Nephron progenitor cell (in vitro differentiated cells): ENCODE measurements around the gene TMPRSS13.

Experiments
- DNase-seq: peaks from one replicate; pipeline ENCODE4 v3.0.0; 2021
- H3K27ac Mint-ChIP-seq: 2 replicates; pipeline ENCODE4 v1.8.0; 2021; ENCODE audit warnings: mild to moderate bottlenecking, moderate library complexity, mixed read lengths
- H3K27me3 Mint-ChIP-seq: 2 replicates; pipeline ENCODE4 v1.8.0; 2021; ENCODE audit warnings: mild to moderate bottlenecking, low read depth, mixed read lengths; ENCODE audit not compliant: poor library complexity
- H3K36me3 Mint-ChIP-seq: 2 replicates; pipeline ENCODE4 v1.8.0; 2021; ENCODE audit warnings: low read depth, mixed read lengths
- H3K4me1 Mint-ChIP-seq: 2 replicates; pipeline ENCODE4 v1.8.0; 2021; ENCODE audit warnings: mixed read lengths
- H3K4me3 Mint-ChIP-seq: 2 replicates; pipeline ENCODE4 v1.8.0; 2021; ENCODE audit warnings: mild to moderate bottlenecking, moderate library complexity, mixed read lengths
- H3K9me3 Mint-ChIP-seq: 2 replicates; pipeline ENCODE4 v1.8.0; 2021; ENCODE audit warnings: mild to moderate bottlenecking, moderate library complexity, mixed read lengths
- CTCF ChIP-seq: fragments of 200-600 bp; sonication (generic); IDR thresholded peaks from 2 replicates; pipeline ENCODE4 v1.5.0; 2021; ENCODE audit warnings: antibody characterized with exemption

TMPRSS13 gene

DNA sequence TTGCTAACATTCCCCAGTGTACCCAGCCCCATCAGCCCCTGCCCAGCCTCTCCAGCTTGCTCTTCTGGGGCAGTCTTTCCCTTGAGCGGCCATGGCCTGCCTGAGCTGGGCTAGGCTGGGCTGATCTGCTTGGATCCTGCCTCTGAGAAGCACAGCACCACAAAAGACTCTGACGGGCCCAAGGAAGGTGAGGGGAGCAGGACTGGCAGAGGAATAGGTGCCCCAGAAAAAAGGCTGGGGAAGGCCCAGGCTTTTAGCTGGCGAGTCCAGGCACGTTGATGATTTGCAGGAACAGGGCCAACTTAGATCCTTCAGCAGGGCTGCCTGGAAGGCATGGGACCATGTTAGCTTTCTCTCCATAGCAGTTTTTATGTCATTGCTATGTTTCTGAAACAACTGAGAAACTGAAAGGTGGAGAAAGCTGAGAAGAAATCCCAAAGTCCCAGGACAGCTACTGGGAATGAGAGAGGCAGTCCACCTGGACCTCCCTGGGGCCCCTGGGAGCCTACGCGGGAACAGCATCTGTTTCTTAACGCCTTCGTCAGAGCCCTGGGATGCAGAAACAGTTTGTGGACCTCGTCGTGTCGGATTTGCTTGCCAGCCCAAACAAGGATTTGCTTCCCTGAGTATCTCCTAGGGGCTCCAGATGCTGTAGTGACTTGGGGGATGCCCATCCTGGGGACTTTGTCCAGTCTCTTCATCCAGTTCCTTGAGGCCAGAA lies 28.3 kb downstream of the TMPRSS13 start:
- DNase-seq: no peak
- H3K4me1 Mint-ChIP-seq: no peaks in the 10 kb centered on the region
- no peak overlapping the region for H3K27ac Mint-ChIP-seq
- H3K4me3 Mint-ChIP-seq: no peak overlapping the region
- H3K27me3 Mint-ChIP-seq: peaks cover 40% of the 10 kb centered on the region
- H3K9me3 Mint-ChIP-seq: no peaks in the 10 kb centered on the region
- no peak for TF ChIP-seq CTCF
- no peaks in the 10 kb centered on the region for H3K36me3 Mint-ChIP-seq

DNA sequence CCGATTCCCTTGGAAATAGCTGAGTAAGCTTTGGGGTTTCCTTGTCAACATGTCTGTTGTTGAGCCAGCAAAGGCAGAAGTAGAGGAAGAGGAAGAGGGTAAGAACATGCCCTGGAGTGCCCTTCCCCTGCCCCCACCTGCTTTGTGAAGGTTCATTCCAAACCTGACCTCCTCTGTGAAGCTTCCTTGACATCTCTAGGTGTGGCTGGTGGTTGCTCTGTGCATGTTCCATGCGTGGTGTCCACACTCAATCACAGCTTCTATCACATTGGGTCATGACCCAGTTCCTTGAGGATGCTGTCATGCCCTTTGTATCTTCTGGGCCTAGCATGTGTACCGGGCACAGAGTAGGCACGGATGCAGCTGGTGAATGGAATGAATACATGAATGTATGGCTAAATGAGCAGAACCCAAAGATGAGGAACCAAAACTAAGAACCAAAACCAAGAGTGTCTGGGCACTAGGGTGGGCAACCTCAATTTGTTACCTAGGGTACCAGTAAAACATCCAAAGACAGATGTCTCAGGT lies 29.0 kb downstream of the TMPRSS13 start:
- no peaks in the 10 kb centered on the region for H3K9me3 Mint-ChIP-seq
- H3K27me3 Mint-ChIP-seq: peaks cover 38% of the 10 kb centered on the region
- no peak for DNase-seq
- no peaks in the 10 kb centered on the region for H3K4me1 Mint-ChIP-seq
- no peaks in the 10 kb centered on the region for H3K36me3 Mint-ChIP-seq
- TF ChIP-seq CTCF: no peak
- H3K27ac Mint-ChIP-seq: no peak overlapping the region
- H3K4me3 Mint-ChIP-seq: no peak overlapping the region

DNA sequence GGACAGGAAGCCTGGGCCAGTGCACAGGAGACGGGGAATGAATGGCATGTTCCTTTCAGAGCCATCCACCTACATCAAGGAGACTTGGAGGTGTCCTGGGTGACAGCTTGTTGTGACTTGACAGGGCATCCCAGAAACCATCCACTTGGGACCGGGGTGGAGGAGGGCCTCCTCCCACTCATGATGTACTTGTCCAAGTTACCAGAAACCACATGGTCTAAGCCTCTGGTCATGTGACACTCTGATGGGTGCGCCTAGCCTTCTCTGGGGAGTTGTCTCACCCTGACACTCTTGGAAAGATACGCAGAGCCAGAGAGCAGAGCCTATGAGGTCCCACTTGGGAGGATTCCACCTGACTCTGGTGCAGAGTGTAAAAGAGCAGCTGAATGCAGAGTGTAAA lies 31.1 kb downstream of the TMPRSS13 start:
- Mint-ChIP-seq H3K4me1 (no peaks in the 10 kb centered on the region), H3K36me3 (no peaks in the 10 kb centered on the region), H3K27me3 (peaks cover 44% of the 10 kb centered on the region), H3K27ac (no peak overlapping the region), H3K4me3 (no peak overlapping the region), H3K9me3 (peaks cover 14% of the 10 kb centered on the region)
- no peak for TF ChIP-seq CTCF
- DNase-seq: no peak

DNA sequence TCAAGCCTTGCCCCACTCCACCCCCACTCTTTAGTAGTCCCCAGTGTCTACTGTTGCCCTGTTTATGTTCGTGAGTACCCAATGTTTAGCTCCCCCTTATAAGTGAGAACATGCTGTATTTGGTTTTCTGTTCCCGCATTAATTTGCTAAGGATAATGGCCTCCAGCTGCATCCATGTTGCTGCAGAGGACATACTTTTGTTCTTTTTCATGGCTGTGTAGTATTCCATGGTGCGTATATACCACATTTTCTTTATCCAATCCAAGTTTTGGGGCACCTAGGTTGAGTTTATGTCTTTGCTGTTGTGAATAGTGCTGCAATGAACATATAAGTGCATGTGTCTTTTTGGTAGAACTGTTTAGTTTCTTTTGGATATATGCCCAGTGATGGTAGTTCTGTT lies 36.6 kb downstream of the TMPRSS13 start:
- Mint-ChIP-seq H3K27me3 (peaks cover 27% of the 10 kb centered on the region), H3K4me1 (peaks cover 11% of the 10 kb centered on the region), H3K4me3 (no peak overlapping the region), H3K27ac (no peak overlapping the region), H3K36me3 (no peaks in the 10 kb centered on the region), H3K9me3 (peaks cover 19% of the 10 kb centered on the region)
- no peak for DNase-seq
- no peak for TF ChIP-seq CTCF

DNA sequence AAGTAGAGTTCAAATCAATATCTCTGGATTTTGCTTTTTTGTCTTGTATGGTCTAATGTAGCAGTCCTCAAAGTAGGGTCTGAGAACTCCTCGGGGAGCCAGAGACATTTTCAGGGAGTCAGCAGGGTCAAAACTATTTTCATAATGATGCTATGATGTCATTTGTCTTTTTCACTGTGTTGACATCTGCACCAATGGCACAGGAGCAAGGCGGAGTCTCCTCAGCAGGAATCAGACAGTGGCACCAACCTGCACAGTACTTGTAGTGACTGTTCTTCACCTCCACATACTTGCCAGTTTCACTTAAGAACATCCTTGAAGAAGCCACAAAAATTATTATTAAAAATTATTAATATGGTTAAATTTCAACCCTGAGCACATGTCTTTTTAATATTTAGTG lies 37.8 kb downstream of the TMPRSS13 start:
- Mint-ChIP-seq H3K36me3 (no peaks in the 10 kb centered on the region), H3K27ac (no peak overlapping the region), H3K27me3 (peaks cover 21% of the 10 kb centered on the region), H3K9me3 (peaks cover 19% of the 10 kb centered on the region), H3K4me3 (no peak overlapping the region), H3K4me1 (peaks cover 12% of the 10 kb centered on the region)
- no peak for TF ChIP-seq CTCF
- DNase-seq: no peak

DNA sequence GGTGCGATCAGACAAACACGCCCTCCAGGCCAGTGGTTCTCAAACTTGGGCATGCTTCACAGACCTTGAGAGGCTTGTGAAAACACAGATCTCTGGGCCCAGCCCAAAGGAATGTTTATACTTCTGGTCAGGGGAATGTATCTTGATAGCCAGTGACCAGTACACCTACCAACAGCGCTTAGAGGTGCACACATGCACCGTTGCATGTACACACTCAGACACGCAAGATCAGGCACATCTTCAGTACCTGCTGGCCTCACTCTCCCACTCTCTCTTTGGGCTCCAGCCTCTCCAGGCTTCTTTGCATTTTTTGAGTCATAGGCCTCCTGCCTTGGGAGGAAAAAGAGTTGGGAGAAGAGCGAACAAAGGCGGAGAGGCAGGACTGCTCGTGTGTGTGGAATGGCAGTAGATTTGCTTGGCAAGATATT lies 41.0 kb downstream of the TMPRSS13 start:
- H3K4me3 Mint-ChIP-seq: no peak overlapping the region
- no peak for TF ChIP-seq CTCF
- H3K36me3 Mint-ChIP-seq: no peaks in the 10 kb centered on the region
- peaks cover 35% of the 10 kb centered on the region for H3K4me1 Mint-ChIP-seq
- H3K9me3 Mint-ChIP-seq: peaks cover 4% of the 10 kb centered on the region
- H3K27me3 Mint-ChIP-seq: peaks cover 15% of the 10 kb centered on the region
- no peak for DNase-seq
- H3K27ac Mint-ChIP-seq: no peak overlapping the region
